DMS53 (cell line): ENCODE measurements around the gene MYPOP.
"Not testable (repeated sequence)": the region's sequence is repeated elsewhere in the genome, so short reads cannot be mapped to it uniquely, and the experiment has no call there.

Source experiments
- DNase-seq: peaks from one replicate; lab custom pipeline; 2025; lab: John Stamatoyannopoulos, UW

Gene MYPOP

DNA sequence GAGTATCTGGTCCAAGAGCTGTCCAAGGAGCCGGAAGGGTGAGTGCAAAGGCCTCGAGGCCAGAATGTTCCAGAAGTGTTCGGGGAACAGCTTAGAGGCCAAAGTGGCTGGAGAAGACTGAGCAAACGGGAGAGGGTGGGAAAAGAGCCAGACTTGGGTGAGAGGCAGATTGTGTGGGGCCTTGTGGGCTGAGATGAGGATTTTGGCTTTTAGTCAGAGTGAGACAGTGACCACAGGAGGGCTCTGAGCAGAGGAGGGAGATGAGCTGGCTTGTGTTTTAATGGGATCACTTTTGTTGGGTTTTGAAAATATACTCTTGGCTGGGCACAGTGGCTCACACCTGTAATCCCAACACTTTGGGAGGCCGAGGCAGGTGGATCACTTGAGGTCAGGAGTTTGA lies 6.5 kb upstream of the MYPOP start:
- no peak for DNase-seq

DNA sequence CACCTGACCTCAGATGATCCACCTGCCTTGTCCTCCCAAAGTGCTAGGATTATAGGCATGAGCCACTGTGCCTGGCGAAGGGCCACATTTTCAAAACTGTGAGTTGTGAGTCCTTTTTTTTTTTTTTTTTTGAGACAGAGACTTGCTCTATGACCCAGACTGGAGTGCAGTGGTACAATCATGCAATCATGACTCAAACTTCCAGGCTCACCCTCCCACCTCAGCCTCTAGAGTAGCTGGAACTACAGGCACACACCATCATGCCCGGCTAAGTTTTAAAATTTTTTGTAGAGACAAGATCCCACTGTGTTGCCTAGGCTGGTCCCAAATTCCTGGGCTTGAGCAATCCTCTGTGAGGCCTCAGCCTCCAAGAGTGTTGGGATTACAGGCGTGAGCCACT lies 3.8 kb upstream of the MYPOP start:
- no peak for DNase-seq

DNA sequence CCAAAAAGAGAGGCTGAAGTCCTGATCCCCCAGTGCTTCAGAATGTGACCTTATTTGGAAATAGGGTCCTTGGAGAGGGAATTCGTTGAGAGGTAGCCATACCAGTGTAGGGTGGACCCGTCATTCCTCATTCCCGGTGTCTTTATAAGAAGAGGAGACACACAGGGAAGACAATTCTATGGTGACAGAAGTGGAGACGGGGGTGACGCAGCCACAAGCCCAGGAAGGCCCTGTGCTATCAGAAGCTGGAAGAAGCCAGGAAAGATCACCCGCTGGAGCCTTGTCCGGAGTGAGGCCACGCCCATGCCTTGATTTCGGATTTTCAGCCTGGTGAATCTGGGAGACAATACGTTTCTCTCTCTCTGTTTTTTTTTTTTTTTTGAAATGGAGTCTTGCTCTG lies 2.6 kb upstream of the MYPOP start:
- DNase-seq = no peak

DNA sequence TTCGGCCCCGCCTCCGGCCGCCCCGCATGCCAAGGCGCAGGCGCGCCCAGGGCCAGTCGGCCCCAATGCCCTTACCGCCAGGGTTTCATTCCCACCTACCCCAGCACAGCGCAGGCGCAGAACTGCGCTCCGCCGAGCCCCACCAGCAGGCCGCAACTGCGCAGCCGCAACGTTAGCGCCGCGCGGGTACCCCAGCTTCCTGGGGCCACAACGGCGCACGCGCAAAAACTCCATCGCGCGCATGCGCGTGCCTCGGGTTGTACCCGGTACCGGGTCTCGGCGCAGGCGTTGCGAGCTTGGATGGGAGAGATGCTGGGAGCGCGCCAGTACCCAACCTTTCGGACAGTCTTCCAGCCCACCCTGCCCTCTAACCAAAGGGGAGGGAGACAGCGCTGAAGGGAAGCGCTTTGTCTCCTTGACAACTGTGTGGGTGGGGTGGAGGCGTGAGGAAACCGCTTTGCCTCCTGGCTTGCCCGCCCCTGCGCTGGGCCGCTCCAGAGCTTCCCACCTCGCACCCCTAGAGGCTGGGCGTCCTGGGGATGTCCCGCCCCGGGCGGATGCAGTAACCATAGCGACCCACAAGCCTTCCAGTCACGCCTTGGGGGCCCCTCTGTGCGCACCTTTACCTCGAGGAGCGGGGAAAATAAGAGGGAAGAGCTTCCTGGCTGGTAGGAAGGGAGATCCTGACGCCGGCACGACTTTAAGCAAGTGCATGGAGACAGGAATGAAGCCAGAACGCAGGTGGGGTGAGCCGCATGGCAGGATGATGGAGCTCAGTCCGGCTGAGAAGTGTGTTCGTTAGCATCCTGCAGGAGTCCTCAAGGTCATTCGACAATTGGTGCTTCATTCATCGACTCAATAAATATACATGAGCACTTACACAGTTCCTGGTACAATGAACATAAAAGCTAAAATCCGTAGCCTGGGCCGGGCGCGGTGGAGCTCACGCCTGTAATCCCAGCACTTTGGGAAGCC lies 525 bp upstream of the MYPOP start:
- peak; percentile 98 for DNase-seq

DNA sequence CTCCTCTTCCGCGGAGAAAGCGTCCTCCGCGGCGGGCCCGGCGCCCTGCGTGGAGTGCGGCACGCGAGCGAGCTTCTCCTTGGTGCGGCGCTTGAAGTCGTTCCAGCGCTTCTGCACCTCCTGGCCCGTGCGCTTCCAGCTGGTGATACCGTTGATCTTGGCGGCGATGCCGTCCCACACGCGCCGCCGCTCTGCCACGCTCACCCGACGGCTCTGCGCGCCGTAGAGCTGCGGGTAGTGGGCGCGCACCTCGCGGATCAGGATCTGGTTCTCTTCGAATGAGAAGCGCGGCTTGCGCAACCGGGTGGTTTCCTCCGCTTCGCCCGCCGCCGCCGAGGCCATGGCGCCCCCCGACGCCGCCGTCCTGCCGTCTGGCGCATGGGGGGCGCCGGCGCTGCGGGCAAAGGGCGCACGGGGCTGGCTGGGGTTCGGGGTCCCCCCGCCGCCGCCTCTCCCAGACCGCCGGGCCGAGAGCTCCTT lies 941 bp downstream of the MYPOP start:
- DNase-seq = peak; percentile 41

DNA sequence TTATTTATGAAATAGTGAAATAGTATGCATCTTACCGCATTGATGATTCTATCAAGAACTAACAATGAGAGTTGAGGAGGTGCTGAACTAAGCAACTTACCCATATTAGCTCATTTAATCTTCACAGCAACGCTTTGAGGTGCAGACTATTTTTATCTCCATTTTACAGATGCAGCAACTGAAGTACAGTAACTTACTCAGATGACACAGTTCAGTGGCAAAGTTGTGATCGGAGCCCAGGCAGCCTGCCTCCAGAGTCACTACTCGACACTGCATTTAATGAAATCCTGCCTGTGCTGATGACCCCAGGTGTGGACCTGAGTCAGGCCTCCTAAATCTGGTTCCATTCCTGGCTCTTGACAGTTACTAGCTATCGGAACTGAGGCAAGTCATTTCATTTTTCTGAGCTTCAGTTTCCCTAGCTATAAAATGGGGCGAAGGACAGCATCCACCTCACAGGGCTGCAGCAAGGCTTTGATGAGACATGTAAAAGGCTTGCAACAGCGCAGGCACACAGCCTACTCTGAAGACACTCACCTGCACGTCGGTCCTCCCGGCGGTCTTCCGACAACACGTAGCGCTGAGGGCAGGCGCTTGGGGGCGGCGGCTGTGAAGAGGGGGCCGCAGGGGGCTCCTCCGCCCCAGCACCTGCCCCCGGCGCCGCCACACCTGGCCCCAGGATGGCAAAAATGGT lies 1.5 kb downstream of the MYPOP start:
- no peak for DNase-seq

DNA sequence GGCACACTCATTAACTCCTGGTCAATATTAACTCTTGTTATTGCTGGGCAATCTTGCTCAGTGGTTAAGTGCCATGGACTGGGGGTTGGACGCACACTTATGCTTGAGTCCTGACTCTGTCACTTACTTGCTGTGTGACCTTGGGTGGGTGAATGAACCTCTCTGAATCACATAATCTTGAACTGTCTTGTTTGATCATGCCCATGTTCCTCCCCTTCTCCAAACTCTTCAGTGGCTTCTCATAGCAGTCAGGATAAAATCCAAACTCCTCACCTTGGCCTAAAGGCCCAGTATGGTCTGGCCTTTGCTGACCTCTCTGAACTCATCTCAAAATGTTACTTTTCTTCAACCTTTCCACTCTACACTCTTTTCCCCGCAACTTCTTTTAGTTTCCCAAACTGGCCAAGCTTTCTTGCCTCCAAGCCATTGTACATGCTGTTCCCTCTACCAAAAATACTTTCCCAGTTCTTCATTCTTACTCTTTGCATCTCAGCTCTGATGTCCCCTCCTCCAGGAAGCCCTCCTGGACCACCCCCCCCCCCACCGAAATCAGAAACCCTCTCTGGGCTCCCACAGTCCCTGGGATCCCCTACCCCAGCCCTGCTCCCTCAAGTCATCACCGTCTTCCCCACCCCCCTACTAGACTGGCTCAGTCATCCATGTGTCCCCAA lies 2.4 kb downstream of the MYPOP start:
- no peak for DNase-seq

DNA sequence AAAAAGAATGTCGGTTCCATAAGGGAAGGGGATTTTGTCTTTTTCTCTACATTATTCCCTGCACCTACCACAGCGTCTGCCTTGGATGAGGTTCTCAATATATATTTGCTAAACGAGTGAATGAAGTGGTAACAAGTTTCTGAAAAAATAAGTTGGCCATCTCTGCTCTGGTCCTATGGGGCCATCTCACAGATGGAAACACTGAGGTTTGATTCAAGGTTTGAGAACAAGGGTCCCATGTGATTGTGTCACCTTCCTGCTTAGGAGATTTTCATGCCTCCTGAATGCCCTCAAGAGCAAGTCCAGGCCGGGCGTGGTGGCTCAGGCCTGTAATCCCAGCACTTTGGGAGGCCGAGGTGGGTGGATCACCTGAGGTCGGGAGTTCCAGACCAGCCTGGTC lies 3.2 kb downstream of the MYPOP start:
- DNase-seq = no peak

DNA sequence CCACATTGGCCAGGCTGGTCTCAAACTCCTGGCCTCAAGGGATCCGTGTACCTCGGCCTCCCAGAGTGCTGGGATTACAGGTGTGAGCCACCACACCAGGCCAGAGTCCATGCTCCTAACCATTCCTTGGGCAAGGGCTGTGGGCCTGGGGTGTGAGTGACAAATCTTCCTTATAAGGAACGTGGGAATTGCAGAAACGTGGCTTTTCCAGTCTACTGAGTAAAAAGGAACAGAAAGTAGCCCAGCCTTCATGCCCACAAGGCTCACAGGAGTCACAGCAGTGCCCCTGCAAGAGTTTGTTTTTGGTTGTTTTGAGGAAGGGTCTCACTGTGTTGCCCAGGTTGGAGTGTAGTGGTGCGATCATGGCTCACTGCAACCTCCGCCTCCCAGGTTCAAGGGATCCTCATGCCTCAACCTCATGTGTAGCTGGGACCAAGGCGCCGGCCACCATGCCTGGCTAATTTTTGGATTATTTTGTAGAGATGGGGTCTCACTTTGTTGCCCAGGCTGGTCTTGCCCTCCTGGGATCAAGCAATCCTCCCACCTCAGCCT lies 5.1 kb downstream of the MYPOP start:
- no peak for DNase-seq

DNA sequence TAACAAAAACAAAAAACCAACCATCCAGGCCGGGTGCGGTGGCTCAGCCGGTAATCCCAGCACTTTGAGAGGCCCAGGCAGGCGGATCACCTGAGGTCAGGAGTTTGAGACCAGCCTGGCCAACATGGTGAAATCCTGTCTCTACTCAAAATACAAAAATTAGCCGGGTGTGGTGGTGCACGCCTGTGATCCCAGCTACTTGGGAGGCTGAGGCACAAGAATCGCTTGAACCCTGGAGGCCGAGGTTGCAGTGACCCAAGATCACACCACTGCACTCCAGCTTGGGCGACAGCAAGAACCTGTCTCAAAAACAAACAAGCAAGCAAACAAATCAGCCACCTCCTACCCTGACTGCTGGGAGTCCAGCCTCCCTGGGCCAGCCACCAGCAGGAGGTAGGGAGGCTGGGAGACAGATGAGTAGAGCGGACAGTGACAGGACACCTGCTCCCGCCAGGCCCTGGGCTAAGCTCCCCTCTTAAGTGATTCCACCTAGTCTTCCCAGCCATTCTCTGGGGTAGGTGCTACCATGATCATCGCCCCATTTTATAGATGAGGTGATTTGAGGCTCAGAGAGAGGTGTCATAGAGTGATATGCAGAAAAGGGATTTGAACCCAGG lies 6.3 kb downstream of the MYPOP start:
- DNase-seq = not testable (repeated sequence)

DNA sequence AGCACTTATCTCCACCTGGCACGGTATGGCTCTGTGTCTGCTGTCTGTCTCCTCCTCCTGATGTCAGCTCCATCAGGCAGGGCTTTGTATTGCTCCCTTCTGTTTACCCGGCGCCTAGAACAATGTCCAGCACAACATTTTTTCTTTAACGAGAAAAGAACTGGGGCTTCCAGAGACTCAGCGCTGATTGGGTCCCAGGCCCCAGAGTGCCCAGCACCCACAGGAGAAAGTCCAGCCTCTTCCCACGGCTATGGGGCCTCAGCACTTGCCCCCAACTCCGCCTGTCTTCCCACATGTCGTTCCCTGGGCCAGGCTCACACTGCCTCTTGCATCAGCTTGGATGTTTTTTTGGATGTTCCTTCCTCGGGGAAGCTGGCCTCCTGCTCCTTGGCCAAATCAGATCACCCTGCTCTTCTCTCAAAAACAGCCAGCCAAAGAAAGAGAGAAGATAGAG lies 6.9 kb downstream of the MYPOP start:
- DNase-seq = no peak

DNA sequence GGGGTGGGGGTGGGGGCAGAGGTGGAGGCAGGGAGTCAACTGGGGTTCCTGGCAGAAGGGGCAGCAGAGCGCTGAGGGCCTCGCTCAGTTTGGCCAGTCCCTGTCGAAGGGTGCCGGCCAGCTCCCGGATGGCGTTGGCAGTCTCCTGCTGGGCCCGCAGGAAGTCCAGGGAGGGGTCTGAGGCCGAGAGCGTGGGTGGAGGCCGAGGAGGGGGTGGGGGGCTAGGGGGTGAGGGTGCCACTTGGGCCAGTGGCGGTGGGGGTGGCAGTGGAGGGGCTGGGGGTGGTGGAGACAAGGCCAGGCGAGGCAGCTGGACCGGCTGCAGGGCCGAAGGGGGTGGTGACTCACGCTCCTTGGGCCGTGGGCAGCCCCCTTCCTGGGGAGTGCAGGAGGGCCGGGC lies 11.5 kb downstream of the MYPOP start:
- DNase-seq = no peak

DNA sequence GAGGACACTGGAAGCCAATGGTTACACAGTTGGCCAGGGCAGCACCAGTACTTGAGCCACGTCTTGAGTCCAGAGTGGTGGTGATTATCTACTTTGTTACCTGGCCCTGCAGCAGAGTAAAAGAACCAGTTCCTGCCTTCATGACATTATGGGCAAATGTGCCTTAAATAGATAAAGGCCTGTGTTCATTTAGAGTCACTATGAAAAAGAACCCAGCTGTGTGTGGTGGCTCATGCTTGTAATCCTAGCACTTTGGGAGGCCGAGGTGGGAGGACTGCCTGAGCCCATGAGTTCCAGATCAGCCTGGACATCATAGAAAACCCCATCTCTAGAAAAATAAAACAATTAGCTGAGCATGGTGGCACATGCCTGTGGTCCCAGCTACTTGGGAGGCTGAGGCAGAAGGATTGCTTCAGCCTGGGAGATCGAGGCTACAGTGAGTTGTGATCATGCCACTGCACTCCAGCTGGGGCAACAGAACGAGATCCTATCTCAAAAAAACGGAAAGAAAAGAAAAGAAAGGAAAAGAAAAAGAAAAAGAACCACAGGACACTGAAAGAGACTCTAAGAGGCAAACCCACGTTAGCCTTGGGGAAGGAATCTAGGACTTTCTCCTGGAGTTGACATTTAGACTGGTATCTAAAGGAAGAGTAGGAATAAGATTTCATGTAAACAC lies 13.1 kb downstream of the MYPOP start:
- no peak for DNase-seq

DNA sequence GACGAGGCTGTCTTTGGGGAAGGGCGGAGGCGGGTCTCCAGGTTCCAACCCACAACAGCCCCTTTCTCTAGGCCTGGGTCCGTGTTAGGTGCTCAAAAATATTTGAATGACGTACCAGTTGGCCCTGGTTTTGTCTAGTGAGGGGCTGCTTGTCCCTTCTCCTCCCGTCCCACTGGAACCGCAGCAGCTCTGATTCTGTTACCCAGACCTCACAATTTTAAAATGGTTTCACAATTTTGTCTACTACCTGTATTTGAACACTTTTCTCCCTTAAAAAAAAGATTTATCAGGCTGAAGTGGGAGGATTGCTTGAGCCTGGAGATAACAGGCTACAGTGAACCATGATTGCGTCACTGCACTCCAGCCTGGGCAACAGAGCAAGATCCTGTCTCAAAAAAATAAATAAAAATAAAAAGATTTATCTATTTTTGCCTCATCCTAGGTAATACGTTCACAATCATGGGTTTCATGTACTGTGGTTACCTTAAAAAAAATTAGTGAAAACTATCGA lies 15.2 kb downstream of the MYPOP start:
- DNase-seq = no peak

DNA sequence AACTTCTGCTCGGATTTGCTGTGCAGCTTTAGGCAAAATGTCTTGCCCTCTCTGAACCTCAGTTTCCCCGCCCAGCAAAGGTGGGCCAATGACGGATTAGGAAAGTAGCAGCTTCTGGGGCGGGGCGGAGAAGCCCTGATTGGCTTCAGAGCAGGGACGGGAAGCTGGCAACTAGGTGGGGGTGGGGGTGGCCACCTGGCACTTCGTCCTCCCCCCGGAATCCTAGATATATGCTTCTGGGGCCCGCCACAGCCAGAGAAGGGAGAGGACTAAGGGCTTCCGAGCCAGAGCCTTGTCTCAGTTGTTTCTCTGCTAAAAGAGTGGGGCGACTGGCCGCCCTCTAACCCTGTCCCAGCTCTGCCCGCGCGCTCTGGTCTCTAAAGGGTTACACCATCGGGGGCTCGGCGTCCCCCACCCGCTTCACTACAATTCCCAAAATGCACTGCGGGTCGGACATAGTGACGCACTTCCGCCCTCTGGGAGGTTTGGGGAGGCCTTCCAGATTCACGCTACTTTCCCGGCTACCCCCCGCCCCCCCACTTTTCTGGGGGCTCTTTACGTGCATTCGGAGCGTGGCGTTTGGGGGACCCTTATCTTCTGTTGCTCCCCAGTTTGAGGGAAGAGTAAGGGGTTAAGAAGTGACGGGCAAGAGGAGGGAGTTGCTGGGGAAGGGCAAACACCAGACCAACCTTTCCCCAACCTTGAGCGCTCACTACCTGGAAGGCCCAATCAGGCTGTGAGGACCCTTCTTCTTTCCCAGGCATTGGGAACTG lies 15.8 kb downstream of the MYPOP start:
- DNase-seq = peak; percentile 97

DNA sequence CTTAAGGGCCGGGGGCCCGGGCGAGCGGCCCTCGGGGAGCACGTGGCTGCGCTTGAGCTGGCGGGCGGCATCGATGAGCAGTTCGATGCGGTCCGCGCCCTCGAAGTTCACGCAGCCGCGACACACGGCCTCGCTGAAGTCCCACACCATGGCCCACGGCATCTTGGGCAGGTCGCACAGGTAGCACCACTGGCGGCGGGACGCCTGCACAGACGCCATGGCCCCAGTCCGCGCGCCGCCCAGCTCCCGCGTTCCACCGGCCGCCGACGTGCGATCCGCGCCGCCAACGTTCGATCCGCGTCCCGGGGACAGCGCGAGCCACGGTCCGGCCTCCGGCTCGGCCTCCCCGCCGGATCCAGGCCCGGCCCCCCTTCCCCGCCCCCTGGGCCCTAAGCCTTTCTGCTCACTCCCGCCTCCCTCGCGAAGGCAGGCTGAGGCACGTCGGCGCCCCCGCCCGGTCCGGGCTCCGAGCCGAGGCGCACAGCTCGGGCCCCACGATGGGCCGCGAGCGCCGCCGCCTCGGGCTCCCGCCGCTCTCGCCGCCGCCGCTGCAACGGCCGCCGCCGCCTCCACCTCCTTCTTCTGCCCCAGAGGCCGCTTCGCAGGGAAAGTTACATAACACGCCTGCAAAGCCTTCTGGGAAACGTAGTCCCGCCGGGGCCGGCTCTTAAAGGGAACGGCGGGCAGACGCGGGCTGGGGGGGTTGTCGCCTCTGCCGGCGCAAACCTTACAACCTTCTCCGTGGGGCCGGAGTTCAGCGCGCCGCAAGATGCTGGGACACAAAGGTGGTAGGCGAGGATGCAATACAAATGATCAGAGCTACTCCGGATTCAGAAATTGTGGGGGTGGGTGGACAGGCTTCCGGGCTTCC lies 16.6 kb downstream of the MYPOP start, which contains the start of gene IRF2BP1:
Gene IRF2BP1, minus strand, starts transcription at position 586 of the 871 bp plus-strand sequence. Its CDS starts 367 bp downstream, at position 219.
- peak; percentile 98 for DNase-seq

DNA sequence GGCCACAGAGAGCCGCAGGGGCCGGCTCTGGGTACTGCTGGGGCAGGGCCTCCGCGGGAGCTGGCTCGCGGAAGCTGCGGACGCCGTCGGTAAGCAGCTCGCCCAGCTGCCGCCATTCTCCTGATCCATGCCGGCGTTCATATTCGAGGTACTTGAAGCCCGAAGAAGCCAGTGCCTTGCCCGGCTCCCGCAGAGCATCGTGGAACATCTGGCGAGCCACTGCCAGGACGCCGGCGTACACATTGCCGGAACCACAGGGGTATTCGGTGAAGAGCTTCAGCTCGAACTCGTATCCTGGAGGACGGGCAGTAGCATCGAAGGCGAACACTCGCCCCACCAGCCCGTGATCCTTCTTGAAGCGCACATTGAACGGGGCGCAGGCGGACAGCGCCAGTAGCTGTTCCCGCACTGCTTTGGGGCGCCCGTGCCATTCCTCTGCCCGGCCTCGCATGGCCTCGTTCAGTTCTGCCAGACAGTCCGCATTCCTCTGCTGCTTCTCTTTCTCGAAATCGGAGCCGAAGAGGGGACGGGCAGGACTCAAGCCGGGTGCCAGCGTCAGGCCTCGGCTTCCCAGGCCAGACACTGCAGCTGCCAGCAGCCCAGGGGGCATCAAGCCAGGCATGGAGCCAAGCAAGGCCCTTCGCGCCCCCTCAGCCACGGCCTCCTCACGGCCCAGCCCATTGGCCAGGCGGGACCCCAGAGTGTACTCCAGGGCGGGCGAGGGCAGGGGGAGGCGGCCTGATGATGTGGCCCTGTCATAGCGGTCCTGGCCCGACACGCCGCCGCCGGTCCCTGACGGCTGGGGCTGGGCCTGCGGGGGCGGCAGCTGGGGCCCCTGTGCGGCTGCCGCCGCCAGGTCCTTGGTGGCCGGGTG lies 17.5 kb downstream of the MYPOP start:
- peak; percentile 79 for DNase-seq
